ENCODE measurements around the gene RBM38.

GRCh38 chr20:57409672-57410397, 18.6 kb downstream of the RBM38 start:
- TF ChIP-seq EZH2 (IDR thresholded peaks at IDR 0.05; ENCODE audit: borderline replicate concordance, low read depth, low read length, severe bottlenecking), result no peak
- TF ChIP-seq CTCF (IDR thresholded peaks at IDR 0.05; ENCODE audit: borderline replicate concordance, extremely low read depth, low read length, poor library complexity, severe bottlenecking), result no peak

All from DND-41 (cell line).